HEK293 (cell line): Measurements from ENCODE around the gene FOXP1.
A peak's percentile ranks its signal among the peaks of the same experiment; 100 is the strongest.

ENCODE experiments used
- ZBTB7A ChIP-seq: fragments of 450-650 bp; formaldehyde crosslinking; IDR thresholded peaks from 2 replicates; pipeline ENCODE4 v1.5.1; 2016; ENCODE audit warnings: low read depth, missing biosample characterization, missing genetic modification characterization
- ZNF114 ChIP-seq: fragments of 450-650 bp; formaldehyde crosslinking; IDR thresholded peaks from 2 replicates; pipeline ENCODE4 v1.5.0; 2017; ENCODE audit warnings: missing biosample characterization, missing genetic modification characterization
- ZNF23 ChIP-seq: fragments of 450-650 bp; formaldehyde crosslinking; IDR thresholded peaks from 2 replicates; pipeline ENCODE4 v1.5.1; 2016; ENCODE audit warnings: missing biosample characterization, missing genetic modification characterization, borderline replicate concordance
- ZNF404 ChIP-seq: fragments of 450-650 bp; formaldehyde crosslinking; IDR thresholded peaks from 2 replicates; pipeline ENCODE4 v1.5.1; 2017; ENCODE audit warnings: missing biosample characterization, missing genetic modification characterization
- ZNF654 ChIP-seq: fragments of 450-650 bp; formaldehyde crosslinking; IDR thresholded peaks from 2 replicates; pipeline ENCODE4 v1.5.1; 2016; ENCODE audit warnings: low read depth, missing biosample characterization, missing genetic modification characterization
- TF ChIP-seq, protein P1 (sequence below): fragments of 450-650 bp; formaldehyde crosslinking; IDR thresholded peaks from 2 replicates; pipeline ENCODE4 v1.5.1; 2016; ENCODE audit warnings: missing biosample characterization, missing genetic modification characterization
- TF ChIP-seq, protein P2 (sequence below): fragments of 450-650 bp; formaldehyde crosslinking; IDR thresholded peaks from 2 replicates; pipeline ENCODE4 v1.5.1; 2016; ENCODE audit warnings: missing biosample characterization, missing genetic modification characterization

DNA sequence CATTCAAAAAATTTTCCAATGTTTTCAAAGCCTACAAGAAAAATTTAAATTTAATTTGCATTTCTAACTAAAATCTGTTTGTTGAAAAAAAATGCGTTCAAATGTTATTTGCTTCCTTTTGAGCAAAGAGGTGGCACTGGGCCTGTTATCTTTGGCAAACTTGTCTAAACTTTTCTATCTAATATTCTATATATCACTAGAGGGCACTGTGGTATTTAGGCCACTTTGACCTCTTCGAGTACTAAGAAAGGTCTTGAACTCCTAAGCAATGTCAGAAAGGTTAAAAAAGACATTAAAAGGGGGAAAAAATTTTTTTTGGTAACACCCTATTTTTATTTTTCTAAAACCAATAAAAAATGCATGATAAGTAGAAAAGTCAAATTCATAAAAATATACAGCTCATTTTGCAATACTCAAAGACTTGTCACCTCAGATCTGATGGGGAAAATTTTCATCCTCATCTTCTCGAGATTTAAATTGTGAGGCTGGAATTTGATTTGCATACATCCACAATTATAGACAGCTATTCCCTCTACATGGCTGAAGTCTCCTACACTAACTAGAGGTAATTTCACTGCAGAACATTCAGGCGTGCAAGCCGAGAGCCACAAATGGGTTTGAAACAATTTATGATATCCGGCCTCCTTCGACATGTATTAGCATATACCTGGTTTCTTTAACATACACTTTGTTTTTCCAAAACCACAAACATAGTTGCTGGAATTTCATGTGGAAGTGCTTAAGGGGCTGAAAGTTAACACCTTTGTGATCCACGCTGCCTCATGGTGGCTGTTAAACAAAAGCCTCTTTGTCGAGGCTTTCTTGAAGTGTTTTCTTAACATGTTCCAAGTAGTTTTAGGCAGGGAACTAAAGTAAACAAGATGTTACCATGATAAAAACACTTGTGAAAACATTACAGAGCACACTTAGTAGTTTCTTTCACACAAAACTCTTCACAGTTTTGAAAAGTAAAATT is 576.4 kb downstream of the FOXP1 start:
- no peak for TF ChIP-seq ZNF23 (tag by site-specific recombination)
- TF ChIP-seq, protein P1, sequence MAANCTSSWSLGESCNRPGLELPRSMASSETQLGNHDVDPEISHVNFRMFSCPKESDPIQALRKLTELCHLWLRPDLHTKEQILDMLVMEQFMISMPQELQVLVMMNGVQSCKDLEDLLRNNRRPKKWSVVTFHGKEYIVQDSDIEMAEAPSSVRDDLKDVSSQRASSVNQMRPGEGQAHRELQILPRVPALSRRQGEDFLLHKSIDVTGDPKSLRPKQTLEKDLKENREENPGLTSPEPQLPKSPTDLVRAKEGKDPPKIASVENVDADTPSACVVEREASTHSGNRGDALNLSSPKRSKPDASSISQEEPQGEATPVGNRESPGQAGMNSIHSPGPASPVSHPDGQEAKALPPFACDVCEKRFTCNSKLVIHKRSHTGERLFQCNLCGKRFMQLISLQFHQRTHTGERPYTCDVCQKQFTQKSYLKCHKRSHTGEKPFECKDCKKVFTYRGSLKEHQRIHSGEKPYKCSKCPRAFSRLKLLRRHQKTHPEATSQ: no peak
- TF ChIP-seq, protein P2, sequence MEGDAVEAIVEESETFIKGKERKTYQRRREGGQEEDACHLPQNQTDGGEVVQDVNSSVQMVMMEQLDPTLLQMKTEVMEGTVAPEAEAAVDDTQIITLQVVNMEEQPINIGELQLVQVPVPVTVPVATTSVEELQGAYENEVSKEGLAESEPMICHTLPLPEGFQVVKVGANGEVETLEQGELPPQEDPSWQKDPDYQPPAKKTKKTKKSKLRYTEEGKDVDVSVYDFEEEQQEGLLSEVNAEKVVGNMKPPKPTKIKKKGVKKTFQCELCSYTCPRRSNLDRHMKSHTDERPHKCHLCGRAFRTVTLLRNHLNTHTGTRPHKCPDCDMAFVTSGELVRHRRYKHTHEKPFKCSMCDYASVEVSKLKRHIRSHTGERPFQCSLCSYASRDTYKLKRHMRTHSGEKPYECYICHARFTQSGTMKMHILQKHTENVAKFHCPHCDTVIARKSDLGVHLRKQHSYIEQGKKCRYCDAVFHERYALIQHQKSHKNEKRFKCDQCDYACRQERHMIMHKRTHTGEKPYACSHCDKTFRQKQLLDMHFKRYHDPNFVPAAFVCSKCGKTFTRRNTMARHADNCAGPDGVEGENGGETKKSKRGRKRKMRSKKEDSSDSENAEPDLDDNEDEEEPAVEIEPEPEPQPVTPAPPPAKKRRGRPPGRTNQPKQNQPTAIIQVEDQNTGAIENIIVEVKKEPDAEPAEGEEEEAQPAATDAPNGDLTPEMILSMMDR (tag by site-specific recombination): no peak
- peak; percentile 48 for TF ChIP-seq ZNF654 (tag by site-specific recombination)
- TF ChIP-seq ZBTB7A: no peak
- TF ChIP-seq ZNF114 (tag by site-specific recombination): no peak
- no peak for TF ChIP-seq ZNF404 (tag by site-specific recombination)
